Stimulated activated CD8-positive, alpha-beta memory T cell treated with anti-CD3 and anti-CD28 coated beads, Interleukin-12 subunit alpha, Interleukin-12 subunit beta, amount 100 ng/mL, for 24 hours (primary cell): ENCODE measurements around the gene PHGDH.

ENCODE experiments used
- DNase-seq: peaks from one replicate; pipeline ENCODE4 v3.0.0-alpha.2; 2020; ENCODE audit errors: extremely low read depth

PHGDH gene

DNA sequence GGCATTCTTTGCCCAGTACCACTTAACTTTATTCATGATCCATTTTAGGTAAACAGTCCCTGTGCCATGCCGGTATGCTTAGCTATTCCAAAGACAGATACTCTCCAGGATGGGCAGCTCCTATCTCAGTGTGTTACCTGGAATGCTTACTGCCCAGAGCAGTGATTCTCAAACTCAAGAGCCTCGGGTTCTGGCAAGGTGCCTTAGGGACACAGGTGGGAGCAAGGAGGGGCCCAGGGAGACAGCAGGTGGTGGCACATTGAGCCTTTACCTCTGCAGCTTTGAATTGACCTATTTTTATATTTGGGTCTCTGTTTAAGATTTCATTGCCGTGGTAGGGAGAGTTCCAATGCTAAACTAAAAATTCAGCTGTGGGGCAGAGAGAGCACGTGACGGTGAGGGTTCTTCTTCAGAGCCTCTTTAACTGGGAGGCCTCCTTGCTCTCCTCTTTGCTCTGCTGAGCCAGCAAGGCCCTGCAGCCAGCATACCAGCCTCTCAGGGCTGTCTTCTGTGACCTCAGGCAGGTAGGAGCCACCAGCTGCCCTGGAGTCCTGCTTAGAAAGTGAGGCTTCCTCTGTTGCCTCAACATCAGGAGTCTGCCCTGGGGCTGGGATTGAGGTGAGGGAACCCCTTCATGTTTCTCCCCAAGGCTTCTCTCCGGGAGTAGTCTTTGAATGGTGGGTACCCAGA lies 20.2 kb downstream of the PHGDH start:
- no peak for DNase-seq

DNA sequence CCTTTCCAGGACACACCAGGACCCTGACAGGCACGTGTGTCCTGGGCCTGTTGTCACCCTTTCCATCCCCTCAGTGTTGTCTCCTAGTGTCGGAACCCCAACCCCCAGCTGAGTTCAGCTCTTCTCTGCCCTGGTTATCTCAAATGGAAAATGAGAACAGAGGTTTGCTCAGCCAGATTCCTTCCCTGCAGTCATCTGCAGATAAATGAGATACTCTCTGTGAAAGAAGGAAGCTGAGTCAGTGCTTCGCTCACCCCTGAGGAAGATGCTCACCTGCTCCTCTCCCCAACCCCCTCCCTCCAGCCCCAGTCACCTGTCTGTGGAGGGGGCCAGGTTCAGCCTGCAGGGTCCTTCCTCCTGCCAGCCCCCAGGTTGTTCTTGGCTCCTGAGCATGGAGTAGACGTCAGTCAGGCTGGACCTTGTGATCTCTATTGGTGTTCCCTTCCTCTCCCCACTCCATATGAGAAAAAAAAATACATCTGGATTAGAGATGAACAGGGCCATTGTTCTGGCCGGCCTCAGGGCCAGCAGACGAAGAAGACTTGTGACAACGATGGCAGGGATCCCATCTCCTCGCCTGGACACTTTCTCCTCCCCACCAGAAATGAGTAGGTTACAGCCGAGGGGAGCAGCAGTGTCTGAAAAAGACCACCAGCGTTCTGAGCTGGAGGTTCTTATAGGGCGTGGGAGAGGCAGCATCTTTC lies 20.9 kb downstream of the PHGDH start:
- no peak for DNase-seq

DNA sequence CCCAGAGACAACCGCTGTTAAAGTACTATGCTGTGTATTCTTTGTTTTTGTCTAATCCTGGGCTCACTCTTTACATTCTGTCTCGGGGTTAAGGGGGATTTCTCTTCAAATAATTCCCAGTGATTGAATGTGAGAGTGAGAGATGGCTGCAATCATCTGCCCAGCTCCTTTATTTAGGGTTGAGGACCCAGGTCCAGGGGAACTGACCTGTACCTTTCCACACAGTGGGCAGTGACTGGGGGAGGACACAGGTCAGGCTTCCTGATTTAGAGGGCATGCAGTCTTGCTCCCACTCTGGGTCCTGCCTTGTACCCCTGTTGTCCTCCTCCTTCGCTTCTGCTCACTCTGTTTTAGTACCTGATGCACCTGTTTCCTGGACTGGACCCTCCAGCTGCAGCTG lies 22.0 kb downstream of the PHGDH start:
- DNase-seq = no peak

DNA sequence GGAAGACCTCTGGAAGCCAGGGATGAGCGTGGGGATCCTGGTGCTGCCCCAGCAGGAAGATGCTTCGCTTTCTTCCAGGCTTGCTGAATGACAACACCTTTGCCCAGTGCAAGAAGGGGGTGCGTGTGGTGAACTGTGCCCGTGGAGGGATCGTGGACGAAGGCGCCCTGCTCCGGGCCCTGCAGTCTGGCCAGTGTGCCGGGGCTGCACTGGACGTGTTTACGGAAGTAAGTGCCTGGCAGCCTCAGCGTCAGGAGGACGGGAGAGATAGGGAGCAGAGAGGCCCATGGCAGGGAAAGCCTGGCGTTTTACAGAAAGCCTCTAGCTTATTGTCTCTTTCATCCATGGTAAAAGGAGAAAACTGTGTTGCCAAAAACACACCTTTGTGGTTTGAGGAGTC lies 23.5 kb downstream of the PHGDH start:
- no peak for DNase-seq

DNA sequence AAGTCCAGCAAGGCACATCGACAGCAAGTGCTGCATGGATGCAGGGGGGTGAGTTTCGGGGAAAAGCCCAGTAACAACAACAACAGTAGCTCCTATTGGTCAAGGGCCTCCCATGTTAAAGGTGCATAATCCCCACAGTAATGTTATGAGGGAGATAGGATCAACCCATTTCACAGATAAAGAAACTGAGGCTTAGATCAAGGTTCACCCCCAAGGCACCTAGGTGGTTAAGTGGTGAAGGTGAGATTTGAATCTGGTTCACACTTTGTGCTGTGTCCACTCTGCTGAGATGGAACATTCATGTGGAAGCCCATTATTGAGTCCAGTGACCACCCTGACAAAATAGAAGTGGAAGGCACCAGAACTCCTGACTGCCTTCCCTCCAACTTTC lies 24.9 kb downstream of the PHGDH start:
- DNase-seq = no peak

DNA sequence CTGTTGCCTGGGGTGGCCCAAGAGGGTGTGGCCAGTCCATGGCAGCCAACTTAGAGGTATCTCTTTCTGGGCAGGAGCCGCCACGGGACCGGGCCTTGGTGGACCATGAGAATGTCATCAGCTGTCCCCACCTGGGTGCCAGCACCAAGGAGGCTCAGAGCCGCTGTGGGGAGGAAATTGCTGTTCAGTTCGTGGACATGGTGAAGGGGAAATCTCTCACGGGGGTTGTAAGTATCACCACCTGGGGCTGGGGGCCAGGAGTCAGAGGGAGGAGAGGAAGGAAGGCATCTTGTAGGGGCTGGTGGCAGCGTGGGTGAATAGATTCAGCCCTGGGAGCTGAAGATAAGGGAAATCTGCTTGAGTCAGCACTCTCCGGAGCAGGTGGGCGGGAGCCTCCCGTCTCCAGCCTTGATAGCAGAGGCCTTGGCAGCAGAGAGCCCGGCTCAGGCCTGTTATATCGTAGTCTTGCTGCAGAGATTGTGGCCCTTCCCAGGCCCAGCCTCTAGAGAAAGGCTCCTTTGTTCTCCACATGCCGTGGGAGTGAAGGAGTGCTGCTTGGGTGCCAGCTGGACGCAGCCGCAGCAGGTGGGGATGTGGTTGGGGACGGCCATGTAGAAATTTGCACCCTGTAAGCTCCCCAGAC lies 25.4 kb downstream of the PHGDH start:
- no peak for DNase-seq

DNA sequence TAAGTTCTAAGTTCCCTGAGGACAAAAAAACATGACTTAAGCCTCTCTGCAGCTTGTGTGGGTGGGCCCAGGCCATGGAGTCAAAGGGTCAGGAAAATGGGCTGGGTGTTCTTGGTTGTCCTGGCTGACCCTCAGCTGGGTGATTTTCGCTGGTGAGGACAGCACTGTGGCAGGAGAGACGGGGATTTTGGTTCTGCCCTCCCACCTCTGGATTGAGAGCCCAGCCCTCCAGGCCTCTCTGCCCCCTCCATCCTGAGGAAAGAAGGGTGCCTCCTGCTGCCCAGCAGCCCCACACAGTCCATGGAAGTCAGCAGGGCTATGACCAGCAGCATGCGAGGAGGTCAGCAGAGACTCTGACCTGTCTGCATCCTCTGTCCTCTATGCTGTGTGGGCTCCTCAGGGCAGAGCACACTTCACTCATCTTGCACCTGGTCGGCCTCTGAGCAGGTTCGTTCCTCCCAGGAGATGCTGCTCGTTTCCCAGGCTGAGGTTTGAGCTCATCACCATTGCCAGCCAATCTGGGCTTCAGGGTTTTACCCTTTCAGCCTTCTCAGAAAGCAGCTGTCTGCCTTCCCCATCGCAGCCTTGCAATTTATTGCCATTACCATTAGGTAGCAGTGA lies 26.5 kb downstream of the PHGDH start:
- DNase-seq = no peak

DNA sequence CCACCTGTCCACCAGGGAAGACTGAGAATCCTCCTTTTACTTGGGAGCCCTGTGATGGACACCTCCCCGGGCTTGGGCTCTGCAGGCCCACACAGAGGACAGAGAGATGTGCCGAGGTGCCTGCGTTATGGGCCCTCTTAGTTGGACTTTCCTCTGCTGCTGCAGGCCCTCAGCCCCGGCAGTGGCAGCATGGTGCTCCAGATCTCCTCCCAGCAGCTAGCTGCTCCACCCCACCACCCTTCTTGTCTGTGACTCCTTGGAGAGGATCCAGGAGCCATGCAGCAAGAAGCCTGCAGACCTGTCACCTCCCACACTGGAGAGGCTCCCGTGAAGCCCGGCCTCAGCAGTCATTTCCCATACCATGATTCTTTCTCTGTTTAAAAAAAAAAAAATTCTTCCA lies 27.4 kb downstream of the PHGDH start:
- no peak for DNase-seq

DNA sequence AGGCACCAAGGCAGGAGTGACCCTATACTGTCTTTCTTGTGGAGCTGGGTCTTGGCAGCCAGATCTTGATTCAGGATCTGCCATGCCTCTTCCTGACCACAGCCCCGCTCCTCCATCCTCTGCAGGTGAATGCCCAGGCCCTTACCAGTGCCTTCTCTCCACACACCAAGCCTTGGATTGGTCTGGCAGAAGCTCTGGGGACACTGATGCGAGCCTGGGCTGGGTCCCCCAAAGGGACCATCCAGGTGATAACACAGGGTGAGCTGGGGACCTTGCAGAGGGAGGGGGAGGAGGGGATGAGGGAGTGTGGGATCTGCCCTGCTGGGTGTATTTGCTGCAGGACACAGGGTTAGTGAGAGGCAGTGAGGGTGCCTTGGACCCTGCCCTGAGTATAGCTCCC lies 28.5 kb downstream of the PHGDH start:
- no peak for DNase-seq

DNA sequence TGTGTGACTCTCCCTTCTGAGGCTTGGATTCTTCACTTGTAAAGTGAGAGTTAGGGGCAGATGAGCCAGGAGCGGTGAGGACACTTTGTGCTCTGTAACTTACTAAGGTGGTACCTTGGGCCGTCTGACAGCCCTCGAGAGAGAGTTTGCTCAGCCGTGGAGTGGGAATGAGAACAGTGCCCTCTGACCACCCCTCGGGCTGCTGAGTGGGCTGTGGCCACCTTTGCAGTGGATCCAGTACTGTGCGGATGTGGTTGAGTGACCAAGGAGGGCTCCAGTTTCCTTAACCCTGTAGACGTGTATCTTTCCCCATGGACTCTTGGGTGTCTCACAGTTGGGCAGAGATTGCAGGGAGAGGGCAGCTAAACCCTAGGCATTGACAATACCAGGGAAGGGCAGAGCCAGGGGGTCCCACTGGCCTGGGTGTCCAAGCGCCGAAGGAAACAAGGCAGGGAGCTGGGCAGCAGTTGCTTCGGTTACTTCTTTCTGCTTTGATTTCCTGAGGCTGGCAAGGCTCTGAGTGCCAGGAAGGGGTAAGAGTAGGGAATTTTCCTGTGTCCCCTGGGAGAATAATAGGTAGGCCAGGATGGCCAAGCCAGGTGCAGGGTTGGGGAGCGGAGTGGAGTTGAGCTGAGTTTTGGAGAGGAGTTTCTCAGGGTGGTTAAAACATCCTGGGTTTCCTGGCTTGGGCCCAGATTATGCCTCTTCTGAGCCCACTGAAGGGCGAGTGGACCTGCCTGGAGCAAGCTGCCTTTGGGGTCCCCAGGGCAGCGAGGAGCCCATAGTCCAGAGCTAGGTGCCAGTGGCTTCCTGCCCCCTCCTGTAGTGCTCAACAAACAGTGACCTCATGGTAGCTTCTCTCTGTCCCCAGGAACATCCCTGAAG lies 29.4 kb downstream of the PHGDH start:
- no peak for DNase-seq

DNA sequence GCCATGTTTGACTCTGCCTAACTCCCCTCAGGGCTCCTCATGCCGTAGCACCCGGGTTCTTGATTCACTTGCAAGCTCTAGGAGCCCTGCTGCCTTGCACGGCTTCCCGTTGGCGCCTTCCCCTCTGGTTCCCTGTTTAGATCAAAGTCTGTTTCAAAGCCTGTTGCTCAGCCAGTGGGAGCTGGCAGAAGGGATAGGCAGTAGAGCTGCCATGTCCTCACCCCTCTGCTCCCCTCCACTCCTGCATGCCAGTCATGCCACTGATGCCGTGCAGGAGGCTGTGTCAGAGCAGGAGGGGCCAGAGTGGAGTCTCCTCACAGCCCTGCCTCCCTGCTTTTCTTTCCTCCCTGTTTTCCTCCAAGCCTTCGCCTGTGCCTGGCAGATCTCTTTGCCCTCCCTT lies 30.5 kb downstream of the PHGDH start:
- no peak for DNase-seq

DNA sequence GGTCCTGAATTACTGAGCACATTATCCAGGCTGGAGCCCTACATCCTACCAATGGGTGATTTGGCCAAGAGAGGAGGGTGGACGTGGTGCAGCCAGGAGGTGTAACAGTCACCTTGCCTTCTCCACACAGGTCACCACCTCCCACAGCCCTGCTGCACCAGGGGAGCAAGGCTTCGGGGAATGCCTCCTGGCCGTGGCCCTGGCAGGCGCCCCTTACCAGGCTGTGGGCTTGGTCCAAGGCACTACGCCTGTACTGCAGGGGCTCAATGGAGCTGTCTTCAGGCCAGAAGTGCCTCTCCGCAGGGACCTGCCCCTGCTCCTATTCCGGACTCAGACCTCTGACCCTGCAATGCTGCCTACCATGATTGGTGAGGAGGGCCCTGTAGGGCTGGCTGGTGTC lies 30.9 kb downstream of the PHGDH start:
- DNase-seq = no peak

DNA sequence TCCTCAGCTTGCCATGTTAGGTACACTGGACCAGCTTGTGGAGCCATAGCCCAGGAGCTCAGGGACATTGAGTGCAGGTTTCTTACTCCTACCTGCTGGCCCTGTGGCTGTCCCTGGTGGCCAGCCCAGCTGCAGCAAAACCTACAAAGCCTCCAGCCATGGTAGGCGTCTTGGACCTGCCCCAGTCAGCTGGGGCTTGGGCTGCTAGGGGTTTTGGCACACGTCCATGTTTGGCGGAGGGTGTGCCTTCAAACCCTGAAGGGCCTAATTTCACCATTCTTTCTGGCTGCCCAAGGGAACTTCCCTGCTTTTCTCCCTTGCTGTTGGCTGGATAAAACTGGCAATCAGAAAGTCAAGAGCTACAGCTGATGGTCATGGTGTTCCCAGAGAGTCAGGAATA lies 31.6 kb downstream of the PHGDH start:
- DNase-seq = no peak

DNA sequence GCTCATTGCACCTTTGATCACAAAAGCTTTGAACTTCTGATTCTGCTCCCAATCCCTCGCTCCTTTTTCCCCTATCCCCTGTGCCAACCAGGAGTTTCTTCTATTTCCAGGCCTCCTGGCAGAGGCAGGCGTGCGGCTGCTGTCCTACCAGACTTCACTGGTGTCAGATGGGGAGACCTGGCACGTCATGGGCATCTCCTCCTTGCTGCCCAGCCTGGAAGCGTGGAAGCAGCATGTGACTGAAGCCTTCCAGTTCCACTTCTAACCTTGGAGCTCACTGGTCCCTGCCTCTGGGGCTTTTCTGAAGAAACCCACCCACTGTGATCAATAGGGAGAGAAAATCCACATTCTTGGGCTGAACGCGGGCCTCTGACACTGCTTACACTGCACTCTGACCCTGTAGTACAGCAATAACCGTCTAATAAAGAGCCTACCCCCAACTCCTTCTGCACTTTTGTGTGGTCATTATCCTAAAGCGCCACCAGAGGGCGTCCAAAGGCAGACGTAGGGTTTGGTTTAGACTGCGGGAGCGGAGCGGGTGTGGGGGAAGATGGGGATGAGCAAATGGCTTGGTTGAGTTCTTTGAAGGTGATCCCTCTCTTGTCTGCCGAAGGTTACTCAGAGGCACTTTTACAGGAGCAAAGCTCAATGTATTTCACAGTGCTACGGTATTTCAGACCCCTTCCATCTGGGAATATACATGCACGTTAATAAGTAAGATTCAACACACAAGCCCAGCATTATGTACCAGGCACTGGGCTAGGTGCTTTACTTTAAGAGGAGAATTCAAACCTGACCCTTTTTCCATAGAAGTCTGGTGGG lies 32.3 kb downstream of the PHGDH start:
- DNase-seq = peak; percentile 5

DNA sequence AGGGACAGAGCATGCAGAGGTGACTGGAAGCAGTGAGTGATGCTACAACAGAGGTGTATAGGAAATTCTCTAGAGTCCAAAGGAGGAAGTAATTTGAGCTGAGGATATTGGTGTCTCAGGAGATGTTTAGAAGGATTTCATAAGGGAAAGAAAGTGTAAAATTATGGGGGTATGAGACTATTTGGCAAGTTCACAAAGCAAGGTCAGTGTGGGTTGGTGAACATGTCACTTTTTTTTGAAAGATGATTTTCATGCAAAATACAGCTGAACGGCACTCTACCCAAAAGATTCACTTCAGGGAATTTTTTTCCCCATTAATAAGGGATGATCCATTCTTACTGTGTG lies 32.8 kb downstream of the PHGDH start:
- no peak for DNase-seq

DNA sequence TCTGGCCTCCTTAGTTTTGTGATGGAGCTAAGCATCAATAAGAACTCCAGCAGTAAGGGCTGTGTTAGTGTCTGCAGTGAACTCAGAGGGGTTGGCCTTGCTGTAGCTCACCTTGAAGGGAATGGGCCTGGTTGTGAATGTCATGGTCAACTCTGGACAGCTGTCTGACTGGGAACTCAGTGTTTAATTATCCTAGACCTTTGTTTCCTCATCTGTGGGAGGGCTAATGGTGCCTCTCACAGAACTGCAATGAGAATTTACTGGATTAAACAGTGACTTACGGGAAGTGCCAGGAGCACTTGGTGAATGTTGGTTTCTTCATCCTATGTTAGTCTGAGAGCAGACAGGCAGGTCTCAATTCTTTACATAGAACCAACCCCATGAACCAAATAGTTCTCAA lies 33.3 kb downstream of the PHGDH start:
- no peak for DNase-seq

DNA sequence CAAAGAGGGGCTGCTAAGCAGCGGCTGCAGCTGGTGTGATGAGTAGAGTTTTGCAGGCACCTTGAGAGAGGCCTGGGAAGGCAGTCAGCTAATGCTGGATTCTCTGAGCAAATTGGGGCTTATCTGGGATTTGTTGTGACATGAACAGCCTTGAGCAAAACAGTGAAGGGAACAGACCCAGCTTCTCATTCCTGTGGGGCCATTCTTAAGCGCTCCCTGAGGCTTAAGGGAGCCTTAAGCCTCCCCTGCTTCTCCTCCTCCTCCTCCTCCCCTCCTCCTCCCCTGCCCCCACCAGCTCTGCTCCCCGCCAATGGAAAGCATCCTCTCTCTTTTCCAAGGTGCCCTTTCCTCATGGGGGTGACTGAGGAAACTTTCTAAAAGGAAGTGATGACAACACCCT lies 35.7 kb downstream of the PHGDH start:
- DNase-seq = no peak

DNA sequence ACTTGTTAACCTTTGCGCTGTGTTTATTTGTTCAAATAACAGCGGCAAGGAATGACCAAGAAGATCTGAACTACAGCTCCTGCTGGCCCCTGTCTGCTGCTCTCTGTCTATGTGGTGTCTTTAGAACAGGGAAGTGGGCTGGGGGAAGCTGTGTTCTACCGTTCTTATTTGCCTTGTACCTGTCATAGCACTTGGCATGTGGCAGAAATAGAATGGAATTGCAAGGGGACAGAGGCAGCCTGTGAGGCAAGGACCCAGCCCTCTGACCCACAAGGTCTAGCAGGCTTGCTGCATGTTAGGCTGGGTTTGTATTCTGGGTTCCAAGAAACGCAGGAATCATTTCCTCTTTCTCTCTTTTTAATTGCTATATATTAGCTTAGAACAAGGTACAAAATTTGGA lies 36.3 kb downstream of the PHGDH start:
- DNase-seq = no peak

DNA sequence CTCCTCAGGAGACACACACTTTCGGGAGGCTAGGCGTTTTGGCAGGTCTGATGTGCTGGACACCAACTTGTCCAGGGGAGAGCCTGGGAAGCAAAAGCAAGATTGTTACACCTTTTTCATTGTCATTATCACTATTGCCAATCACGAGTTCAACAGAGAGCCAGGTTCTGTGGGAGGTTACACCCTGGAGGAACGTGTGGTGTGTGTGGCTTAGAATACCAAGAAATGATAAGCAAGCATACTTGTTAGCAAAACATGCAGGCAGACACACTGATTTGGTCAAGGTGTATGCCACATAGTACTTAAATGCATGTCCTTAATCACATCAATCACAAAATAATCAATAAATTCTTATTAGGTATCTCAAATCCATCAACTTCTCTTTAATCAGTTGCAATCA lies 40.9 kb downstream of the PHGDH start:
- DNase-seq = no peak

DNA sequence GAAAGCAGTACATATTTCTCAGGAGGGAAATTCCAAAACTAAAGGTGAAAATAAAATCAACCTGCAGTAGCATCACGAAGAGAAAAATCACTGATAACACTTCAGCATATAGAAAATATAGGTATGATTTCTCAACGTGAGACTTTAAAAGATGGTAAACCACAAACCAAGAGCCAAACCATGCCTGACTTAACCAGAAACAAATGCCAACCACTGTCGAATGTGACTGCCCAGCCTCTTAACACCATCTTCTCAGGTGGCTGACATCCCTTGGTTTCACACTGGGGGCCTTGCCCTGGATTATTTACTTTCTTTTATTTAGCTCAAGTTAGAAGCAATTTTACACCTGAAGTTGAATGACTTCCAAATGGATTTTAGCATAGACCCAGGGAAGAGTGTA lies 46.9 kb downstream of the PHGDH start:
- DNase-seq = no peak

DNA sequence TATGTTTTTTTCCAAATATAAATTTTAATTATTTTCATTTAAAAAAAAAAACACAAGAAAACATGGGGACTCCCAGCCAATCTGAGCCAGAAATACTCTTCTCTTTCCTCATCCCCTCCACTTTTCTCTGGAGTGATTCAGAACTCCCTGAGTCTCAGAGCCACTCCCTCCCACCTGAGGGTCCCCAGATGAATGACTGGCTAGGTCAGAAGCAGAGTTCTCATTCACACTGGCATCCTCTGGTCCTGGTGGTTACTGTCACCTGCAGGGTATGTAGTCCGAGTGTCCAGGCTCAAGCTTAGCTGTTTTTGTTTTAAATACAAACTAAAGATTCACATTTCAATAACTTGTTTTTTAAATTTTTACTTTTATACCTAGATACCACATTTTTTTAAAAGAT lies 50.7 kb downstream of the PHGDH start:
- no peak for DNase-seq
